Measurements from ENCODE around the gene AMER2. TPM values are rescaled to one million over a fixed set of nuclear protein-coding genes. Genes with fewer than 3 reads are reported as not detected.

AMER2 gene
- total and polyA plus RNA-seq, 4 donors = 0.02 to 2.0 TPM; not detected in 2

DNA sequence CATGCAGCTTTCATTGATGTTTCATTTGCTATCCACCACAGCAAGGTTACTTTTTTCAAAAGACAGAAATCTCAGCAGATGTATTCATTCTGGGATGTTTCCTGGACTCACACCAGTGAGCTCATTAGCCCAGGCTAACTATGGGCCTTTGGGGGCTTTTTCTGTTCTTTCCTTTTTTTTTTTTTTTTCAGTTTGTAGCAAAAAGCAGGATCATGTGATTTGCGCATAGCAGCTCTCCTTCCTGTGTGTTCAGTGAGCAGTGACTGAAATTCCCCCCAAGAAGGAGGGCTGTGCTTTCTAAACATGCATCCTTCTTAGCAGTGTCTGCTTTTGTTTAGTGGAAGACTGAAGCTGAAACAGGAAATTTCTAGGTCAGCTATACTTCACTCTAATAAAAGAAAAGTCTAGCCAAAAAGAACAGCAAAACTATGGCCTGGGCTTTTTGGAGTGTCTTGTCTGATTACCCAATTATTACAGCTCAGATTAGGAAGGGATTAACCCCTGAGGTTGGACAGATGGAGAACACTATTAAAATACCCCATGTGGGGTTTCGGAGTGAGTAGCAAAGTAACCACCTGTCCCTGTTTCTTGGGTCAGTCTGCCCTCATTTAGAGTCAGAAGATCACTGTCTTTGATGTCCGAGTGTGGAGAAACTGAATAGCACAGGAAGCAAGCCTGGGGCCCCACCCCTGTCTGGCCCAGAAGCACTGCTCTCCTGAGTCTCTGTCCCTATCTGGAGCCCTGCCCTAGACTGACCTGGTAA, 8.9 kb upstream of the AMER2 start:
- TF ChIP-seq, protein P1, sequence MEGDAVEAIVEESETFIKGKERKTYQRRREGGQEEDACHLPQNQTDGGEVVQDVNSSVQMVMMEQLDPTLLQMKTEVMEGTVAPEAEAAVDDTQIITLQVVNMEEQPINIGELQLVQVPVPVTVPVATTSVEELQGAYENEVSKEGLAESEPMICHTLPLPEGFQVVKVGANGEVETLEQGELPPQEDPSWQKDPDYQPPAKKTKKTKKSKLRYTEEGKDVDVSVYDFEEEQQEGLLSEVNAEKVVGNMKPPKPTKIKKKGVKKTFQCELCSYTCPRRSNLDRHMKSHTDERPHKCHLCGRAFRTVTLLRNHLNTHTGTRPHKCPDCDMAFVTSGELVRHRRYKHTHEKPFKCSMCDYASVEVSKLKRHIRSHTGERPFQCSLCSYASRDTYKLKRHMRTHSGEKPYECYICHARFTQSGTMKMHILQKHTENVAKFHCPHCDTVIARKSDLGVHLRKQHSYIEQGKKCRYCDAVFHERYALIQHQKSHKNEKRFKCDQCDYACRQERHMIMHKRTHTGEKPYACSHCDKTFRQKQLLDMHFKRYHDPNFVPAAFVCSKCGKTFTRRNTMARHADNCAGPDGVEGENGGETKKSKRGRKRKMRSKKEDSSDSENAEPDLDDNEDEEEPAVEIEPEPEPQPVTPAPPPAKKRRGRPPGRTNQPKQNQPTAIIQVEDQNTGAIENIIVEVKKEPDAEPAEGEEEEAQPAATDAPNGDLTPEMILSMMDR (IDR thresholded peaks at IDR 0.05; ENCODE audit: control extremely low read depth, extremely low read depth) = no peak
- 58 to 62% methylated on average over 3 of the region's 3 CpGs for WGBS, 2 donors
- ATAC-seq (ENCODE audit: insufficient read depth, low FRiP score) (no peak), DNase-seq (no peak)
- H3K9ac ChIP-seq (ENCODE audit: insufficient read depth in 1 of 2, low read length in 2 of 2) = no peak overlapping the region
- no peaks in the 10 kb centered on the region for H3K36me3 ChIP-seq (ENCODE audit: control insufficient read depth in 4 of 4, insufficient read depth in 4 of 4, low read length in 4 of 4)
- no peak overlapping the region for H3K4me3 ChIP-seq
- H3K4me1 ChIP-seq (ENCODE audit: control insufficient read depth in 5 of 5, insufficient read depth in 5 of 5, low read length in 5 of 5) = no peaks in the 10 kb centered on the region
- peaks cover 0 to 16% (median 0%) of the 10 kb centered on the region in 4 donors for H3K9me3 ChIP-seq (ENCODE audit: control insufficient read depth in 4 of 4, insufficient read depth in 3 of 4, low read length in 3 of 4)
- H3K27me3 ChIP-seq (ENCODE audit: control insufficient read depth in 3 of 3, insufficient read depth in 3 of 3, low read length in 2 of 3) = peaks cover 0 to under 1% (median 0%) of the 10 kb centered on the region in 3 donors
- H3K27ac ChIP-seq (ENCODE audit: low read depth in 1 of 2, low read length in 1 of 2) = no peak overlapping the region

DNA sequence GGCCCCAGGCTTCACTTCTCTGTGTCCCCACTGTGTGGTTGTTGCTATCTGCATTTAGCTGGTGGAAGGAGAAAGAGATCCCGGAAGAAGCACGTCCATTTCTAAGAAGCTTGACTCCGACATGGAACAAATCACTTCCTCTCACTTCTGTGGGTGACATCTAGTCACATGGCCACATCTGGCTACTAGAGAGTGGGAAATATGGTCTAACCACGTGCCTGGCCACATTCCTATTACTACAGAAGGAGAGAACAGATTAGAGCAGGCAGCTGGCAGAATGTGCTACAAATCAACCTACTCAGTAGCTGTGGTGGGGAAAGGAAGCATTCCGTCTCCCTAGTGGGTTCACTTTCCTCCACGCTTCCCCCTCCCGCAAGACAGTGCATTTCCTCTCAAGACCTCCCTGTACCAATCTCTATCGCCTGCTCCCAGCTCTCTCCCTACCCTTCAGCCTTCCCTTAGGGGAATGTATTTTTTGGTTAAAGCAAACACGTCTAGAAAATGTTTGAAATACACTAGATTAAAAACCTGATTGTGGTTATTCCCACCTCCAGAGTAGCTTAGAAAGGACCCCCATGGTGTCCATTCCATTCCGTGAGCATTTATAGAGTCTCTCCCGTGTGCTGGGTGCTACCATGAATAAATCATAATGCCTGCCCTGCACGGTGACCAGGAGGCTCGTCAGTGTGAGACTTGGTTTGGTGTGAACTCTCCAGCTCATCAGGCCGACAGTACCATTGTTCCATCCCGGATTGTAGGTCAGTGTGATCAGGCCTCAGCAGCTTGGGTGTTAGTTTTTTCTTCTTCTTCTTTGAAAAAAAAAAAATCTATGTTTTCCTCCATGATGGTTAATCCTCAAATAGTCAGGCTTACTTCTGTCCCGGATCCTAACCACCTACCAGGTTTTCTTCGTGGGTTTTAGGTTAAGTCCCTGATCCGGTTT, 8.0 kb upstream of the AMER2 start:
- DNase-seq (no peak), ATAC-seq (ENCODE audit: insufficient read depth, low FRiP score) (no peak)
- Histone ChIP-seq H3K9ac (ENCODE audit: insufficient read depth in 1 of 2, low read length in 2 of 2) (no peak overlapping the region), H3K9me3 (ENCODE audit: control insufficient read depth in 4 of 4, insufficient read depth in 3 of 4, low read length in 3 of 4) (peaks cover 0 to 16% (median 0%) of the 10 kb centered on the region in 4 donors), H3K4me1 (ENCODE audit: control insufficient read depth in 5 of 5, insufficient read depth in 5 of 5, low read length in 5 of 5) (no peaks in the 10 kb centered on the region), H3K4me3 (no peak overlapping the region), H3K27me3 (ENCODE audit: control insufficient read depth in 3 of 3, insufficient read depth in 3 of 3, low read length in 2 of 3) (peaks cover 0 to 3% (median 0%) of the 10 kb centered on the region in 3 donors), H3K27ac (ENCODE audit: low read depth in 1 of 2, low read length in 1 of 2) (no peak overlapping the region), H3K36me3 (ENCODE audit: control insufficient read depth in 4 of 4, insufficient read depth in 4 of 4, low read length in 4 of 4) (no peaks in the 10 kb centered on the region)
- 45 to 65% methylated on average over 18 of the region's 18 CpGs for WGBS, 2 donors
- TF ChIP-seq, protein P1 (IDR thresholded peaks at IDR 0.05; ENCODE audit: control extremely low read depth, extremely low read depth) = no peak

DNA sequence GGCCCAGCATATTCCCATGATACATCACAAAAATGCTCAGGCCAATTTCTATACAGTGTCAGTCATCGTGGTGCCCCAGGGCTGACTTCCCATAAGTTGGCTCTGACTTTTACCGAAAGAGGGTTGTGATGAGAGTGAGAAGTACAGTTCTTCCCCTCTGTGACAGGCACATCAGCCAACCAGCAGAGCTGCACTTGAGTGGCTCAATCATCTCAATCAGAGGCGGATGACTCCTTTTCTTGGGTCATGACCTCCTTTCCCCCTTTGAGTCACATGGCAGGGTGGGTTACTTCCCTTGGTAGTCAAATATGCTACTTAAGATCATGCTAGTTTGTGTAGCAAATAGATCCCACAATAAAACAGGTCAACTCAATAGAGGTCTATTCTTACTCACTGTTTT, 6.9 kb upstream of the AMER2 start:
- Histone ChIP-seq H3K27ac (ENCODE audit: low read depth in 1 of 2, low read length in 1 of 2) (no peak overlapping the region), H3K4me1 (ENCODE audit: control insufficient read depth in 5 of 5, insufficient read depth in 5 of 5, low read length in 5 of 5) (no peaks in the 10 kb centered on the region), H3K9me3 (ENCODE audit: control insufficient read depth in 4 of 4, insufficient read depth in 3 of 4, low read length in 3 of 4) (peaks cover 0 to 16% (median 0%) of the 10 kb centered on the region in 4 donors), H3K9ac (ENCODE audit: insufficient read depth in 1 of 2, low read length in 2 of 2) (no peak overlapping the region), H3K27me3 (ENCODE audit: control insufficient read depth in 3 of 3, insufficient read depth in 3 of 3, low read length in 2 of 3) (peaks cover 0 to 9% (median 2%) of the 10 kb centered on the region in 3 donors), H3K4me3 (no peak overlapping the region), H3K36me3 (ENCODE audit: control insufficient read depth in 4 of 4, insufficient read depth in 4 of 4, low read length in 4 of 4) (no peaks in the 10 kb centered on the region)
- TF ChIP-seq, protein P1 (IDR thresholded peaks at IDR 0.05; ENCODE audit: control extremely low read depth, extremely low read depth) = no peak
- ATAC-seq (ENCODE audit: insufficient read depth, low FRiP score) (no peak), DNase-seq (no peak)
- 89 to 92% methylated on average over 3 of the region's 3 CpGs for WGBS, 2 donors

Measured in lung (tissue), 12 donors.